ENCODE data around the gene CNTN4.

CNTN4 gene

DNA sequence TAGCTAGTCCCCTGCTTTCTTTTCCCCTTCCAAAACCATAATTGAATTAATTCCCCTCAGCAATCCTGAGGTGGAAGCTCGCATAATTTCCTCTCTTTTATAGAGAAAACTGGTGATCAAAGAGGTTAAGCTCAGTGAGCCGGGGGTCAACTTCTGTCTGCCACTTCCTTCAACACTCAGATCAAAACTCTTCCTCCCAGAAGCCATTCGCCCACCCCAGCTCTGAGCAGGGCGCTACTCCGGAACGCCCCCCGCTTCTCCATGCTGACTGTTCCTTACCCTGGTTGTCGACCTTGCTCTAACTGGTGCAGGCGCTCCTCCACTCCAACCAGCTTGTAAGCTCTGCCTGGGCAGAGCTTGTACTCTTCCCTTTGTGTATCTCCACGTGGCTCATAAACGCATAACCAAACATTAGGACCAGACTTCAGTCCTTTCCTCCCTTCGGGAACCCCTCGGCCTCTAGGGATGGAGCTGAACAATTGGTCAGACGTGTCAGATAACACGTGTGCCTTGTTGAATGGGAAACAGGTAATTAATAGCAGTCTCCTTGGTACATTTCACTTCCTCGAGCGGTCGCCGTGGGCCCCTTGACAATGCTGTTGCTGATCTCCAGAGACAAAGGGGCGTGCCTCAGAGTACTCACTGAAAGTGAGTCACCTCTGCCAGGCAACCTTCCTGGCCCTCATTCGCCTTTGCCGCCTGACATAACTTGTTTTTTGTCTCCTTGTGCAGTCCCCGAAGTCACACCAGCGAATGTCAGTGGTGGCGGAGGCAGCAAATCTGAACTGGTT, 939.7 kb downstream of the CNTN4 start:
- no peak overlapping the region for H3K4me3 ChIP-seq (ENCODE audit: low read depth, low read length)
- TF ChIP-seq, protein P1, sequence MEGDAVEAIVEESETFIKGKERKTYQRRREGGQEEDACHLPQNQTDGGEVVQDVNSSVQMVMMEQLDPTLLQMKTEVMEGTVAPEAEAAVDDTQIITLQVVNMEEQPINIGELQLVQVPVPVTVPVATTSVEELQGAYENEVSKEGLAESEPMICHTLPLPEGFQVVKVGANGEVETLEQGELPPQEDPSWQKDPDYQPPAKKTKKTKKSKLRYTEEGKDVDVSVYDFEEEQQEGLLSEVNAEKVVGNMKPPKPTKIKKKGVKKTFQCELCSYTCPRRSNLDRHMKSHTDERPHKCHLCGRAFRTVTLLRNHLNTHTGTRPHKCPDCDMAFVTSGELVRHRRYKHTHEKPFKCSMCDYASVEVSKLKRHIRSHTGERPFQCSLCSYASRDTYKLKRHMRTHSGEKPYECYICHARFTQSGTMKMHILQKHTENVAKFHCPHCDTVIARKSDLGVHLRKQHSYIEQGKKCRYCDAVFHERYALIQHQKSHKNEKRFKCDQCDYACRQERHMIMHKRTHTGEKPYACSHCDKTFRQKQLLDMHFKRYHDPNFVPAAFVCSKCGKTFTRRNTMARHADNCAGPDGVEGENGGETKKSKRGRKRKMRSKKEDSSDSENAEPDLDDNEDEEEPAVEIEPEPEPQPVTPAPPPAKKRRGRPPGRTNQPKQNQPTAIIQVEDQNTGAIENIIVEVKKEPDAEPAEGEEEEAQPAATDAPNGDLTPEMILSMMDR (IDR thresholded peaks at IDR 0.05; ENCODE audit: low read depth, low read length, missing control alignments): no peak
- DNase-seq (ENCODE audit: low read depth): no peak

DNA sequence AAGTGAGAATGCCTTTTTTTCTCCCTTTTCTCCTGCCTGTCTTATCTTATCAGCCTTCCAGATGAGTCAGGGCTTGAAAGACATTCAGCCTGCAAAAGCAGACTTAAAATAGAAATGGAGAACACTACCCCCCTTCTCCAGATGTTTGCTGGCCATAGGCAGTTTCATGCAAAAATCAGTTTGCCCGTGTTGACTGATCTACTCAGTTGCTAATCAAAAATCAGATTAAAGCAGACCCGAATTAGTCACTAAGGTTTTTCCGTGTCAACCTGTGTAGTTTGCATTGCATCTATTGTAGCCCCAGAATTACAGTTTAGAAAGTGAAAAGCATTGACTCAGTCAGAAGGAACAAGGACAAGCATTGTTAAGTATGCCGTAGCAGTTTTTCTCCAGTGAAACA, 955.3 kb downstream of the CNTN4 start:
- no peak for DNase-seq (ENCODE audit: low read depth)
- TF ChIP-seq, protein P1 (IDR thresholded peaks at IDR 0.05; ENCODE audit: low read depth, low read length, missing control alignments): no peak
- no peak overlapping the region for H3K4me3 ChIP-seq (ENCODE audit: low read depth, low read length)

DNA sequence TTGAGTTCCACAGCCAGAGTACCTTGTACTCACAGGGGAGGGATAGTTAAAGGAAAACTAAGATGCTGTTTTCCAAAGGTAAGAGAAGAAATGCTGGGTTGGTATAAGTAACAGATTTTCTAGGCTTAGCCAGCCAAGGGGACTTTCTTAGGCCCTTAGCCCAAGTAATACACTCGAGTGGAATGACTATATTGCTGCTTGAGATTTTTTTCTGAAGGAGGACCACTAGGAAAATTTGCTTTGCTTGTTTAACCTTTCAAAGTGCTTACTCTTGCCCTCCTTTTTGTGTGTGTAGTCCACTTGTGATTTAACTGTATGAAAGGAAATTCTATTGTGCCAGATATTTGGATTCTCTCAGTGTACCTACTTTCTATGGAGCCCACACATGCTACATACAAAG, 961.0 kb downstream of the CNTN4 start:
- TF ChIP-seq, protein P1 (IDR thresholded peaks at IDR 0.05; ENCODE audit: low read depth, low read length, missing control alignments): no peak
- no peak overlapping the region for H3K4me3 ChIP-seq (ENCODE audit: low read depth, low read length)
- no peak for DNase-seq (ENCODE audit: low read depth)

DNA sequence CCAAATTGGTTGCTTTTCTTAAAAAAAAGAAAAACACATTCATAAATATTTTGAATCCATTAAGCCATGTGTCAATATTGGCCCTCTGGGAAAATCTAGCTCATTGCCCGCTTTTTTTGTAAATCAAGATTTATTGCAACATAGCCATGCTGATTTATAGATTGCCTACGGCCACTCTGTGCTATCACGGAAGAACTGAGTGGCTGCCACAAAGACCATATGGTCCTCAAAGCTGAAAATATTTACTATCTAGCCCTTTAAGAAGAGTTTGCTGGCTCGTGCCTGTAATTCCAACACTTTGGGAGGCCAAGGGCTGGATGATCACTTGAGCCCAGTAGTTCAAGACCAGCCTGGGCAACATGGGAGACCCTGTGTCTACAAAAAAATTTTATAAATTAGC, 965.6 kb downstream of the CNTN4 start:
- TF ChIP-seq, protein P1 (IDR thresholded peaks at IDR 0.05; ENCODE audit: low read depth, low read length, missing control alignments): no peak
- no peak for DNase-seq (ENCODE audit: low read depth)
- H3K4me3 ChIP-seq (ENCODE audit: low read depth, low read length): no peak overlapping the region

DNA sequence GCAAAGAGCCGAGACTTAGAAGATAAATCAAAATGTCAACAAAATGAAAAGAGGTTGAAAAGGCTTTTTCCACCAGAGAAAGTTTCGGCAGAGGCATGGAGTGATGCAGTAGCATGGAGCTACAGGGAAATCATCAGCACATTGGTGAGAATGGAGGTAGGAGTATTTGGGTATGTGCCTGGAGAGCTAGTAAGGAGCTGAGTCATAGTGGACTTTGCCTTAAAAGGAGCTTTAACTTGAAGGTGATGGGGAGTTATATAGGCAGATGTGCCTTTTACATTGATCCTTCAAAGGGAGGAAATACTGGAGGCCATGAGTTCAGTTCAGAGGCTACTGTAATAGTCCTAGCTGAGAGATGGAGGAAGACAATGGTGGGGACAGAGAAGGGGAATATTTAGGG, 967.2 kb downstream of the CNTN4 start:
- no peak overlapping the region for H3K4me3 ChIP-seq (ENCODE audit: low read depth, low read length)
- TF ChIP-seq, protein P1 (IDR thresholded peaks at IDR 0.05; ENCODE audit: low read depth, low read length, missing control alignments): no peak
- no peak for DNase-seq (ENCODE audit: low read depth)

DNA sequence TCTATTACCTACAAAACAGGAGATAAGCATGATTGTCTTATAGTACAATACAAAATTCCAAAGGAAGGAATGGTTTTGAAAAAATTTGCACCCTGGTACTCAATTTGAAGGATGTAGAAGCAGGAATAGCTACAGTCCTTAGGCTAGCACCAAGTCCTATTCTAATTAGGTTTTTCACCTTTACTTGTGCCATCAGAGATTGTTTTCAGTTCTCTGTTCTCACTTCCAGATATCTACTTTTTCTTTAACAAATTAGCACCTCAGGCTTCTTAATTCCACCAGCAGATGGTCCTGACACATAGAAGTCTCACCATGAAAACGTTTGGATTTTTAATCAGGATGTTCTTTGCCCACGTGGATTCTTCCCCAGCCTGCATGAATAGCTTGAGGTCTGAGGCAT, 967.7 kb downstream of the CNTN4 start:
- no peak overlapping the region for H3K4me3 ChIP-seq (ENCODE audit: low read depth, low read length)
- TF ChIP-seq, protein P1 (IDR thresholded peaks at IDR 0.05; ENCODE audit: low read depth, low read length, missing control alignments): no peak
- no peak for DNase-seq (ENCODE audit: low read depth)

DNA sequence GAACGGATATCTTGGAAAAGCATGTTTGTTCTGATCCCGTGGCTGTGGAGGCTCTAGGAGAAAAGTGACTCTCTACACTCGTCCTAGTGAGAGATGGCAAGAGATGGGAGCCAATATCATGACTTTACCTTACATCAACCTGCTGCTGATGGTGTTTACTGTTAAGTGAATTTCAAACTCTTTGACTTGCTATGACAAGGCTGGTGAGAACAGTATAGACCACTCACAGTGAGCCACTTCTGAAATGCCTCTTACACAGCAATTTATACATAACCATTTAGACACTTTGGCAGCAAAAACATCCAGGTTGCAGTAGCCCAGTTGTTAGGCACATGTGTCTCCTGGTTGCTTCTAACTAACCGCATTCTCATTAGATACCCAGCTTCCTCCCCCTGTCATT, 968.2 kb downstream of the CNTN4 start:
- no peak for DNase-seq (ENCODE audit: low read depth)
- TF ChIP-seq, protein P1 (IDR thresholded peaks at IDR 0.05; ENCODE audit: low read depth, low read length, missing control alignments): no peak
- no peak overlapping the region for H3K4me3 ChIP-seq (ENCODE audit: low read depth, low read length)
